HG03469 (cell line): ENCODE results near the gene MAFF.
"Not testable (repeated sequence)": the region's sequence is repeated elsewhere in the genome, so short reads cannot be mapped to it uniquely, and the experiment has no call there.

Experiments used
- ATAC-seq: cut with Tn5 transposase; IDR thresholded peaks from one replicate; pipeline ENCODE4 v1.9.1; 2021; ENCODE audit warnings: mild to moderate bottlenecking, moderate library complexity, moderate number of reproducible peaks; ENCODE audit not compliant: unreplicated experiment

Gene MAFF

DNA sequence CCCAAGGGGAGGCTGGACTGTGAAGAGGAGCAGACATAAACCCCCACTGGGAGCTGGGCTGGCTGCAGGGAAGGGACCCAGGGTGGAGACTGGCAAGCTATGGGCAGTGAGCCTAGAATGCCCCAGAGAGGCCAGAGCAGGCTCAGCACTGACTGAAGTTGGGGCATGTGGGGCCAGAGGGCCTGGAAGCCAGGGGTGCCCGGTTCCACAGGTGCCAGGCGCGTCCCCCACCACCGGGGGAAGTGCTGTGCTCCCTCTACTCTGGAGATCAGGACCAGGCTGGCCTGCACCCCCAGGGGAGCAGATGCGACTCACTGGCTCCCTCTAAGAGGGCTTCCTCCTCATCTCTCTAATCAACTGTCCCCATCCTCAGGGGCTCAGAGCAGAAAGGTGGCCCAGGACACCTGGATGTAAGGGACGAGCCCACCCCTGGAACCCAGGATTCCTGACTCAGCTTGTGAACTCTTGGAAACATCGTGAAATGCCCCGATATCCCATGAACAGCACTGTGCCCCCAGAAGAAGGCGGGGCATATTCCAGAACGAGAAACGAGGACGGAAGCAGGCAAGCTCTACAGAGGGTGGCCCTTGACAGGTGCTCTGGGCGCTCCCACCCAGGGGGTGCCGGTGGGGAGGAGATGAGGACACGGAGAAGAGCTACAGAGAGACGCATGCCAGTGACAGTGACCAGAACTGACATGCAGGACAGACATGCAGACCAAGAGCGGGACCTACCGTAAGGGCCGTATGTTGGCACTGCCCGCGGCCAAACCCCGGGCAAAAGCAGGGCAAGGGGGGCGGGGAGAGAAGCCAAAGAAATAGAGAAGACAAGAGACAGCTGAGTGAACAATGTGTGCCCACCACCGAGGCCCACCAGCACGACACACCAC is 20.4 kb downstream of the MAFF start:
- no peak for ATAC-seq

GRCh38 chr22:38222797-38223119 is 21.0 kb downstream of the MAFF start:
- ATAC-seq, result no peak

GRCh38 chr22:38223289-38223960 is 21.6 kb downstream of the MAFF start:
- ATAC-seq, result no peak

DNA sequence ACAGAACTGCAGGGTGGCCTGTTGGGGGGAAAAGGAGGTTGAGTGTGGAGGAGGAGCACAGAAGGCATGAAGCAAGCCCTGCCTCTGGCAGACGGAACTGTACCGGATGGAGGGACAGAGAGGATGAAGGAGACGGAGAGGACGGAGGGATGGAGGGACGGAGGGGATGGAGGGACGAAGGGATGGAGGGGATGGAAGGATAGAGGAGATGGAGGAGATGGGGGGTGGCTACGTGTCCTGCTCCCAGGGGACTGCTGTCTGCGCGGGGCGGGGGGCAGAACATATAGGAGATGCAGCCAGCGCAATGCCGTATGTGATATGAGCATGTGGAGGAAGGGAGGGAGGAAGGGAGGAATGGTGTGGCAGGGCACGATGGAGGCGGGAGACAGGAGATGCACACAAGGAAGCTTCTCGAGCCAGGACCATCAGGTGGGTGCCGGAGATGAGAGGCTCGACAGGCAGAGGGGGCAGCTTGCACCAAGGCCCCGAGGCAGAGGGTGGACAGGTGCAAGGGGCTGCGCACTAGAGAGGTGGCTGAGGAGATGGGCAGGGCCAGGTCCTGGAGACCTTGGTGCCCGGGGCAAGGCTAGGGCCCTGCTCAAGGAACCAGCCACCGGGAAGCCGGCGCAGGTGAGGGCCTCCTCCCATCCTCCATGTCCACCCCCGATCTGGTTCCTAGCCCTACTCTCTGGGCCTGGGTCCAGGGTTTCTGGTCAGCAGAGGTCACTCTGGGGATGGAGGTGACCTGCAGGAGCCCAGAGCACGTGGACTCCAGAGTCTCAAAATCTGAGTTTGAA is 25.3 kb downstream of the MAFF start:
- no peak for ATAC-seq

DNA sequence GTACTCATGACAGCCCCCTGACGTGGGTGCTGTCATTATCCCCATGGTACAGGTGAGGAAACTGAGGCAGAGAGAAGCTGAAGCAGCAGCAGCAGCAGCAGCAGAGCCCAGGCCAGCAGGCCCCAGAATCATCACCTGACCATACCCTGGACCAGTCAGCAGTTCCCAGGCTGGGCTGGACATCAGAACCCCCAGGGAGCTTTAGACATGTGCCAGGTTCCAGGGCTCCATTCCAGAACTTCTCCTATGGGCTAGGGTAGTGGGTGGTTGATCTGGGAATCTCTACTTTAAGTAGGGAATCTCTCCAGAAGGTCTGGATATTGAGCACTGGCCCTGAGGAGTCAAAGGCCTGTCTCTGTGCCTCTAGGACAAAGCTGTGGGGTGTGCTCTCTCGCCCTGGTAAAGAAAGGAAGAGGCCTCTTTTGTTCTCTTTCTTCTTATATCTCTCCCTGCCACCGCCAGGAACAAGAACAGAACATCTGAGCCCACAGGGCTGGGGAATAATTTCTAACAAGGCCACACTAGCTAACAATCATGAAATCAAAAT is 26.6 kb downstream of the MAFF start:
- ATAC-seq, result no peak

GRCh38 chr22:38228873-38229740 is 27.3 kb downstream of the MAFF start:
- no peak for ATAC-seq

DNA sequence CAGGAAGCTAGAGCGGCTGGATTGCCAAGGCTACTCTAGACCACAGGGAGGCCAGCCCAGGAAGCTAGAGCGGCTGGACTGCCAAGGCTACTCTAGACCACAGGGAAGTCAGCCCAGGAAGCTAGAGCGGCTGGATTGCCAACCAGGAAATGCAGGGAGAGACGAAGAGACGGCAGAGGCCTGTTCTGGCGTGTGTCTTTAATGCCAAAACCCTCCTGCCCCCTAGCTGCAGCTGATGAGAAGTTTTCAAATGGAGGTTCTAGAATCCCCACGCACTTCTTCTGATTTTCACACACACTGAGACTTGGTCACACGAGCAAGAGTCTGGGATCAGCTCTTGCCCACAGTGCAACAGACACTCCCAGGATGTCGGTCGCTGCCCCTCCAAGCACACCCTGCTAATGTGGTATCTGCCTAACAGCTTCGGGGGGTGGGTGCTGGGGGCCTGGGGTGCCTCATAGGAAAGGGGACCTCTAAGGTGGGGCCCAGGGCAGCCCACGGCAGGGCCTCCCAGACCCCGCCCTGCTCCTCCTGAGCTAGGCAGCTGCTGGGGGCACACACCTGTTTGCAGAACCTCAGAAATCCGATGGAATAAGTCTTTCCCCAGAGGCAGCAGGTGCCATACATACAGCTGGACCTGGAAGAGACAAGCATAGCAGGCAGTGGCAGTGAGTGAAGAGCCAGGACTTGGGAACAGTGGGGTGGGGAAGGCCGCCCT is 28.5 kb downstream of the MAFF start:
- no peak for ATAC-seq

DNA sequence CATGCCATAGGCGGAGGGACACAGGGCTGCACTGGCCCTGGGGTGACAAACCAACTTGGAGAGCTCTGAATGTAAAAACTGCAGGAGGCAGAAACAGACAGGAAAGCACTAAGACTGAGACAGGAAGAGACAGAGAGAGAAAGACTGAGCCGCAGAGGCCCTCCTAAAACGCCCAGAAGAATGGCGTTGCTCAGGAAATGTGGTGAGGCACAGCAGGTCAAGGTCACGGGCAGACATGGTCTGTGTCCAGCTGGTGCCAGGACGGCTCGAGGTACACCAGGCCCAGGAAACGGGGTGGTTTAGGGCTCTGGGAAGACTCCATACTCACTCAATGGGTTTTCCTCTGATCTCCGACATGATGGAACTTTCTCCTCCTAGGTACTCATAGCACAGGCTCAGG is 29.1 kb downstream of the MAFF start:
- no peak for ATAC-seq

- no peak for ATAC-seq
Observed at GRCh38 chr22:38232196-38232595, 30.4 kb downstream of the MAFF start.

DNA sequence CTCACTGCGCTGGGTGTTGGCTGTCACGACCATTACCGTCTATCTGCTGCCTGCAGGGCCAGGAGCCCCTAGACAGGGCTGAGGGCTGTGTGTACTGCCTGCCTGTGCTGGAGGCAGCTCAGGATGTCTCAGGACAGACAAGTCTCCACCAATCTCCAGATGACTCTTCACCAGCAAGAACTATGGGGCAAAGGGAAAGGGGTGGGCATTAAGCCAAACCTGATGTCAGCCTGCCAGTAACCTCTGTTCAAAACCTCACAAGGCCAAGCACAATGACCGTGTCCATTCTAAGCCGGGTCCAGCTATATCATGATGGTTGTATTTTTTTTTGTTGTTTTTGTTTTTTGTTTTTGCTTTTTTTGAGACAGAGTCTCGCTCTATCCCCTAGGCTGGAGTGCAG is 31.6 kb downstream of the MAFF start:
- no peak for ATAC-seq

GRCh38 chr22:38233856-38234255 is 32.1 kb downstream of the MAFF start:
- not testable (repeated sequence) for ATAC-seq

DNA sequence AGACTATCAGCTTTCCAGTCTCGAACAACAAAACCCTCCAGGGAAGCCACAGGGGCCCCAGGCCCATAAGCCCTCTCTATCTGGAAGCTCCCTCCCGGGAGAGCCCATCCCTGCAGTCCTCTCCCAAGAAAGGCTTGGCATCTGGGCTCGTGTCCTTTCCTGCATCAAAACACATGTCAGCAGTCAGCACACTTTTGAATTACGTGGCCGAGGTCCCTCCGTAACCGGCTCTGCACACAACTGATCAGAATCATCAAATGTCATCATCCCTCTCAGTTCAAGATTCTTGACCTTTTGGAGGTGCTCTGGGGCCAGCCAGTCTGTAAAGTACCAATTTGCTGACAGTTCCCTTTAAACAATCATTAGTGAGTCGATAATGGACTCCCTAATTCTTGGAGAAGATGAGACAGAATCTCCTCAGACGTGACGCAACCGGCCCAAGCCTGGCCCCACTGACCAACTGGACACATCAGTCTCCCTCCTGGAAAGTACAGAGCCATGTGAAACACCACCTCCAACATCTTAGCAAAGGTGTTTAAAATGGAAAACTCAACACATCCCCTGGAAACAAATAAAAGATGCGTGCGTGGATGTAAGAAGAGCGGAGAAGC is 33.6 kb downstream of the MAFF start:
- ATAC-seq, result no peak

GRCh38 chr22:38236786-38237185 is 35.0 kb downstream of the MAFF start:
- ATAC-seq, result no peak

DNA sequence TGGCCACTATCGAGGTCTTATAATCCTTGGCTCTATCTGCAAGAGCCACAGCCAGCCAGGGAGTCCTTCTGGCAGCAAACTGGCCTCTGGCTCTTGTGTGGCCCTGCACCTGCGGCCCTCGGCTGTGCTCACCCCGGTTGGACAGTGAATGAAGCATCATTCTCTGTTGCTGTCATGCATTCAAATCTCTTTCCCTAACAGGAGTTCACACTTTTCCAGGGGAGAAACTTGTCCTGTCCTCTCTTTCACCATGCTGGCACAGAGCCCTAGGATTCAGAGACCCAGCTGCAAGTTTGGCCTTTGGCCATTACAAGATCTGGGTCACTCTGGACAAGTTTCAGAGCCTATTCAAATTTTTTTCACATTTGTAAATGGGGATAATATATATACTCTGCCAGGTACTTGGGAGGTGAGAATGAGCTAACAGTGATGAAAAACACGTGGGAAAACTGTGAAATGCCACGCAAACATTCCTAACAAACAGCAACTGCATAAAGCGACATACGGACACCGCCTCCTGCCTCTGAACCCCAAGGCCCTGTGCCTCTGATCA is 36.8 kb downstream of the MAFF start:
- ATAC-seq, result no peak

- ATAC-seq, result no peak
Observed at GRCh38 chr22:38239101-38239761, 37.4 kb downstream of the MAFF start.

DNA sequence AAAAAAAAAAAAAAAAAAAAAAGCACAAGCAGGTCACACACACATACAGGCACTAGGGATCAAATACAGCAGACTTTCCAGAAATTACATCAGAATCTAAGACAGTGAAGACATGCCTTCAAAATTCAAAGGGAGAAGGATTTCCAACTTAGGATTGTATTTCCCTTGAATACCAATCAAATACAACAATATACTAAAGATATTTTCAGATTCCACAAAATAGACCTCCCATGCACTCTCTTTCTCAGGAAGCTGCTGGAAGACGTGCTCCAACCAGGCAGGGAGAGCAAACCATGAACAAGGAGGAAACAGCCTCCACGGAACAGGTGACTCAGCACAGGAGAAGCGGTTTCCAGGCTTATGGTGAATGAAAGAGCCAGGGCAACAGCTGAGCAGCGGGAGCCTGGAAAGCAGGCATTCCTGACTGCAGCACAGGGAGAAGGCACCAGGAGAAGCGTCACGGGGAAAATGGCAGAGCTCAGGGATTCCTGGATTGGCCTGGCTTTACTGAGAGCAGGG is 39.0 kb downstream of the MAFF start:
- ATAC-seq, result no peak

GRCh38 chr22:38243007-38243765 is 41.4 kb downstream of the MAFF start:
- ATAC-seq, result no peak

GRCh38 chr22:38244106-38244505 is 42.3 kb downstream of the MAFF start:
- no peak for ATAC-seq
